HCT116 (cell line): ENCODE data around the gene TK2. TPM values are rescaled to one million over a fixed set of nuclear protein-coding genes. Genes with fewer than 3 reads are reported as not detected.

Source experiments
- ATAC-seq: fragments of 200-7000 bp; cut with Tn5 transposase; 2 replicates; pipeline ENCODE4 v1.9.1; 2020; ENCODE audit warnings: mild to moderate bottlenecking, moderate library complexity
- BruUV-seq: library from RNA; stranded (reverse); fragments of 400-500 nt; replicated peaks from 2 replicates; lab custom pipeline; 2021; lab: Mats Ljungman, UMichigan
- CTCF ChIA-PET: fragments of 300-600 bp; sonication (Branson Sonifier 250); formaldehyde crosslinking; loops from one replicate; lab custom pipeline; 2021; ENCODE audit warnings: antibody characterized with exemption; lab: Charles Lee
- POLR2A ChIA-PET: fragments of 300-600, 350-600 bp; sonication (Branson Sonifier 250); formaldehyde crosslinking; loops from one replicate; lab custom pipeline; 2021; ENCODE audit warnings: antibody characterized with exemption; lab: Charles Lee
- RAD21 ChIA-PET, 2 experiments: fragments of 300-600 bp; sonication (Branson Sonifier 250); formaldehyde crosslinking; loops; one replicate each; lab custom pipeline; 2023; ENCODE audit warnings: low total read pairs in 2 of 2; ENCODE audit not compliant: uncharacterized antibody in 2 of 2, unreplicated experiment in 2 of 2, low non-redundant PET in 1 of 2; lab: Charles Lee
- DNase-seq: peaks from one replicate; pipeline ENCODE4 v3.0.0-alpha.2; 2010; ENCODE audit warnings: low read depth, low spot score
- H2AFZ ChIP-seq: fragments of 200-600 bp; shearing (Covaris generic), sonication (generic); 2 replicates; pipeline ENCODE4 v1.6.1; 2017; ENCODE audit warnings: low read depth, mixed run types, mixed read lengths, antibody characterized with exemption, low read length; ENCODE audit not compliant: poor library complexity, severe bottlenecking
- H3K27ac ChIP-seq: 2 replicates; pipeline ENCODE4 v1.5.1; 2012; ENCODE audit warnings: low read depth, low read length
- H3K27me3 ChIP-seq: fragments of 200-600 bp; sonication (generic); 2 replicates; pipeline ENCODE4 v1.6.1; 2016; ENCODE audit warnings: mixed run types, low read length, mixed read lengths; ENCODE audit not compliant: insufficient read depth
- H3K36me3 ChIP-seq, 2 experiments: fragments of 200-500 bp in 1 of 2; fragments of 200-600 bp in 1 of 2; sonication (Bioruptor generic) in 1 of 2; sonication (generic) in 1 of 2; 2 replicates each; pipeline versions ENCODE4 v1.5.1 to v1.6.1; 2014 to 2016; ENCODE audit warnings: low read length in 2 of 2, inconsistent platforms in 1 of 2, mixed read lengths in 1 of 2, mixed run types in 1 of 2; ENCODE audit not compliant: insufficient read depth in 2 of 2, control insufficient read depth in 1 of 2
- H3K4me1 ChIP-seq, 2 experiments: fragments of 200-600 bp in 1 of 2; sonication (generic) in 1 of 2; 2 replicates each; pipeline versions ENCODE4 v1.5.1 to v1.6.1; 2012 to 2017; ENCODE audit warnings: low read length in 2 of 2, inconsistent platforms in 1 of 2, mild to moderate bottlenecking in 1 of 2, mixed read lengths in 1 of 2, mixed run types in 1 of 2, moderate library complexity in 1 of 2; ENCODE audit not compliant: insufficient read depth in 2 of 2, control insufficient read depth in 1 of 2
- H3K4me2 ChIP-seq: fragments of 200-600 bp; sonication (generic); 2 replicates; pipeline ENCODE4 v1.6.1; 2017; ENCODE audit warnings: mixed run types, low read length, mixed read lengths
- H3K4me3 ChIP-seq, 2 experiments: fragments of 200-600 bp in 1 of 2; sonication (generic) in 1 of 2; replicated peaks in 1 of 2; 2 replicates each; pipeline ENCODE4 v1.5.1; 2011 to 2016; ENCODE audit warnings: low read length in 2 of 2, control low read depth in 1 of 2, low read depth in 1 of 2, mild to moderate bottlenecking in 1 of 2, mixed read lengths in 1 of 2, mixed run types in 1 of 2
- H3K79me2 ChIP-seq: fragments of 200-600 bp; sonication (generic); 2 replicates; pipeline ENCODE4 v1.6.1; 2017; ENCODE audit warnings: mild to moderate bottlenecking, mixed run types, low read length, moderate library complexity, mixed read lengths; ENCODE audit not compliant: insufficient read depth
- H3K9ac ChIP-seq: fragments of 200-600 bp; sonication (generic); 2 replicates; pipeline ENCODE4 v1.6.1; 2016; ENCODE audit warnings: low read length, mixed read lengths
- H3K9me2 ChIP-seq: fragments of 200-600 bp; sonication (generic), shearing (Covaris generic); 2 replicates; pipeline ENCODE4 v1.6.1; 2017; ENCODE audit warnings: mixed run types, mild to moderate bottlenecking, moderate library complexity; ENCODE audit not compliant: insufficient read depth
- H3K9me3 ChIP-seq, 2 experiments: fragments of 200-500 bp in 1 of 2; fragments of 200-600 bp in 1 of 2; sonication (Bioruptor generic) in 1 of 2; sonication (generic) in 1 of 2; 2 replicates each; pipeline ENCODE4 v1.6.1; 2014 to 2017; ENCODE audit warnings: low read length in 2 of 2, mixed read lengths in 2 of 2, inconsistent platforms in 1 of 2, low read depth in 1 of 2, mild to moderate bottlenecking in 1 of 2, mixed run types in 1 of 2, moderate library complexity in 1 of 2; ENCODE audit not compliant: control insufficient read depth in 1 of 2, insufficient read depth in 1 of 2
- H4K20me1 ChIP-seq: fragments of 200-600 bp; sonication (generic), shearing (Covaris generic); 2 replicates; pipeline ENCODE4 v1.6.1; 2017; ENCODE audit warnings: mixed run types, mild to moderate bottlenecking, moderate library complexity; ENCODE audit not compliant: insufficient read depth
- CEBPB ChIP-seq: IDR thresholded peaks from 2 replicates; pipeline ENCODE4 v1.6.1; 2012; ENCODE audit warnings: low read depth
- EZH2 ChIP-seq: fragments of 200-600 bp; sonication (generic); IDR thresholded peaks from 2 replicates; pipeline ENCODE4 v1.6.1; 2017; ENCODE audit warnings: antibody characterized with exemption, mixed run types
- FOSL1 ChIP-seq: IDR thresholded peaks from 2 replicates; pipeline ENCODE4 v1.6.1; 2012; ENCODE audit warnings: low read depth
- POLR2A ChIP-seq: IDR thresholded peaks from 2 replicates; pipeline ENCODE4 v1.7.0; 2011; ENCODE audit warnings: borderline replicate concordance; ENCODE audit not compliant: insufficient read depth, insufficient read length; ENCODE audit errors: extremely low read depth
- RAD21 ChIP-seq: IDR thresholded peaks from 2 replicates; pipeline ENCODE4 v1.6.1; 2012; ENCODE audit warnings: low read depth, mild to moderate bottlenecking
- SP1 ChIP-seq: IDR thresholded peaks from 2 replicates; pipeline ENCODE4 v1.6.1; 2012; ENCODE audit warnings: low read depth
- intact Hi-C: fragments of 100-400 bp; cut with micrococcal nuclease; formaldehyde crosslinking; loops from 2 replicates; pipeline ENCODE4 v1.10.0; 2022
- total RNA-seq: library from RNA; stranded (reverse); gene quantifications from one replicate; pipeline ENCODE4 v1.2.1, GENCODE V29; 2021; ENCODE audit not compliant: unreplicated experiment
- TF ChIP-seq, protein P1 (sequence below): IDR thresholded peaks from 2 replicates; pipeline ENCODE4 v1.6.1; 2011; ENCODE audit warnings: mild to moderate bottlenecking, low read length, moderate library complexity; ENCODE audit not compliant: insufficient replicate concordance; ENCODE audit errors: extremely low read depth

TK2 gene
- total RNA-seq, 1 experiment from 2014 or later = 15.4 TPM

DNA sequence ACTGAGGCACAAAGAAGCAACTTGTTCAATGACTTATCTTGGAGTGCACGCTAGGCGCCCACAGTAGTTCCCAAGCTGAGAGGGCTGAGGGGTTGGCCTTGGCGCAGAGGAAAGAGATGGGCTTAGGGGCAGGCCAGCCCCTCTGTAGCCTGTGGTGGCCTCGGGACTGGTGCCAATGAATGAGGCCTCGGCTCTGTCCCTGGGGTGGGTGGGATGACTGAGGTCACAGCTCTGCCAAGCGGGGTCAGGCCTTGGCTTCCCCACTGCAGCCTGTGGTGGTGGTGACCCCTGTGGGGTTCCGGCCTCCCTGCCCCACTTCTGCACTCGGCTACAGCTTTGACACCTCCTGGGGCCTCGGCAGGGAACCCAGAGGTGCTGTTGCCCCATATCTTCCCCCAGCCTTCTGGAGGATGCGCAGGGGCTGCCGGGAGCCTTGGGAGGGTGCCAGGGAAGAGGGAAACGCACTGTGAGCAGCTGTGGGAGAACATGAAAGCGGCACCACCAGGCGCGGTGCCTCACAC, 76.8 kb downstream of the TK2 start:
- 0 out of 2 replicates have a peak, but pooled peaks cover 4% of the 10 kb centered on the region for H3K27me3 ChIP-seq
- no peak overlapping the region for H3K4me2 ChIP-seq
- no peak overlapping the region for H2AFZ ChIP-seq
- TF ChIP-seq SP1 (no peak), FOSL1 (no peak)
- ChIA-PET POLR2A (no interaction called here), CTCF (no interaction called here), RAD21 (no interaction called here)
- no peak overlapping the region for H3K9ac ChIP-seq
- H3K4me3 ChIP-seq = no peak overlapping the region
- no peaks in the 10 kb centered on the region for H3K79me2 ChIP-seq
- no TSS peak for BruUV-seq
- no peaks in the 10 kb centered on the region for H3K9me3 ChIP-seq
- no peaks in the 10 kb centered on the region for H3K9me2 ChIP-seq
- H3K27ac ChIP-seq = no peak overlapping the region
- peaks cover 15 to 16% of the 10 kb centered on the region in 2 experiments for H3K4me1 ChIP-seq
- DNase-seq = no peak
- intact Hi-C loops = no loop called here
- ATAC-seq = no peak
- H3K36me3 ChIP-seq = no peaks in the 10 kb centered on the region
- no peaks in the 10 kb centered on the region for H4K20me1 ChIP-seq

DNA sequence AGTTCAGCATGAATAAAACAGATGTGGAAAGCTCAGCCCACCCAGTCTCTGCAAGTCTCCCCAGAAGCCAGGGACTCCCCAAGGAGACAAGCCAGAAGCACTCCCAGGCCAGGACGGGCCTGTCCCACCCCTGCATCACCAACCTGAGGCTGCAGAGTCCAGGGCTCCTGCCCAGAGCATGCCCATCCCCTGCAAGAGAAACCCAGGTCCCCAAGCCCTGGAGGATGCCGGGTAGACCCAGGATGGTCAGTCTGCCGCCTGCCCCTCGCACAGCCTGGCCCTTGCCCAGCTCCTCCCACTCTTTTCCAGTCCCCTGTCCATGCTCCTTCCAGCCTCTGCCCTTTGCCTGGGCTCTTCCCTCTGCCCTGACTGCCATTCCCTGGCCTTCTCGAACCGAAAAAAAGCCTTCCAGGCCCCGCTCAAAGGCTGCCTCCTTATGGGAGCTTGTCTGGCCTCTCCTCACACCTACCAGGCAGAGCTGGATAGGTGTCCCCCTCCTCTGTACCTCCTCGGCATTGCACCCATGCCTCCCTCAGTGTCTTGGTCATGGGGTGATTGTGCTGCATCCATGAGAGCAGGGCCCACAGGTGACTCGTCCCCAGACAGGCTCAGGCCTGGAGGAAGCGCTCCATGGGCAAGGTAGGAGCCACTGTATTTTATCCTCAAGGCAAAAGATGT, 78.1 kb downstream of the TK2 start:
- no peak for ATAC-seq

More for the DNA sequence above, 78.1 kb downstream of the TK2 start:
- CTCF ChIA-PET = no interaction called here
- no peaks in the 10 kb centered on the region for H3K79me2 ChIP-seq
- H3K27ac ChIP-seq = no peak overlapping the region
- no peak for DNase-seq
- no peaks in the 10 kb centered on the region for H3K36me3 ChIP-seq
- H2AFZ ChIP-seq = no peak overlapping the region
- H4K20me1 ChIP-seq = no peaks in the 10 kb centered on the region
- no TSS peak for BruUV-seq
- peaks cover 15 to 16% of the 10 kb centered on the region in 2 experiments for H3K4me1 ChIP-seq
- no peak for TF ChIP-seq CEBPB
- TF ChIP-seq, protein P1, sequence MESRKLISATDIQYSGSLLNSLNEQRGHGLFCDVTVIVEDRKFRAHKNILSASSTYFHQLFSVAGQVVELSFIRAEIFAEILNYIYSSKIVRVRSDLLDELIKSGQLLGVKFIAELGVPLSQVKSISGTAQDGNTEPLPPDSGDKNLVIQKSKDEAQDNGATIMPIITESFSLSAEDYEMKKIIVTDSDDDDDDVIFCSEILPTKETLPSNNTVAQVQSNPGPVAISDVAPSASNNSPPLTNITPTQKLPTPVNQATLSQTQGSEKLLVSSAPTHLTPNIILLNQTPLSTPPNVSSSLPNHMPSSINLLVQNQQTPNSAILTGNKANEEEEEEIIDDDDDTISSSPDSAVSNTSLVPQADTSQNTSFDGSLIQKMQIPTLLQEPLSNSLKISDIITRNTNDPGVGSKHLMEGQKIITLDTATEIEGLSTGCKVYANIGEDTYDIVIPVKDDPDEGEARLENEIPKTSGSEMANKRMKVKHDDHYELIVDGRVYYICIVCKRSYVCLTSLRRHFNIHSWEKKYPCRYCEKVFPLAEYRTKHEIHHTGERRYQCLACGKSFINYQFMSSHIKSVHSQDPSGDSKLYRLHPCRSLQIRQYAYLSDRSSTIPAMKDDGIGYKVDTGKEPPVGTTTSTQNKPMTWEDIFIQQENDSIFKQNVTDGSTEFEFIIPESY = no peak
- TF ChIP-seq EZH2 = no peak
- no peak for TF ChIP-seq POLR2A
- peak; percentile 32 for TF ChIP-seq RAD21
- H3K27me3 ChIP-seq = 0 out of 2 replicates have a peak, but pooled peaks cover 4% of the 10 kb centered on the region
- POLR2A ChIA-PET = no interaction called here
- RAD21 ChIA-PET = interaction anchor here in 1 of 2 experiments (0.9 kb wide), 1 partner anchor 65 kb away, joined by 3 read pairs; no protein-coding TSS in a partner anchor
- H3K9ac ChIP-seq = no peak overlapping the region
- no peak overlapping the region for H3K4me3 ChIP-seq
- intact Hi-C loops = no loop called here
- H3K4me2 ChIP-seq = no peak overlapping the region
- H3K9me3 ChIP-seq = no peaks in the 10 kb centered on the region
- H3K9me2 ChIP-seq = no peaks in the 10 kb centered on the region
